Thyroid gland (tissue), 4 donors: ENCODE data around the gene GMEB2.

Source experiments
- CTCF ChIP-seq, 6 experiments: fragments of 200-600 bp in 3 of 6; fragments of 450-650 bp in 3 of 6; sonication (generic) in 3 of 6; IDR thresholded peaks; one replicate each; pipeline ENCODE4 v1.5.1; 2016 to 2019; ENCODE audit warnings: antibody characterized with exemption in 6 of 6, mild to moderate bottlenecking in 2 of 6, inconsistent platforms in 1 of 6, moderate library complexity in 1 of 6
- POLR2A ChIP-seq, 2 donors: fragments of 450-650 bp; IDR thresholded peaks; one replicate each; pipeline ENCODE4 v1.6.1; 2017; ENCODE audit warnings: antibody characterized with exemption in 2 of 2, mild to moderate bottlenecking in 2 of 2, moderate library complexity in 1 of 2

GRCh38 chr20:63610581-63611435, 16.1 kb downstream of the GMEB2 start:
- TF ChIP-seq CTCF (IDR thresholded peaks at IDR 0.05) (no peak), POLR2A (IDR thresholded peaks at IDR 0.05) (peak in 1 of 2 donors; percentile 36)
